SK-N-SH (cell line): ENCODE measurements around the gene UCHL3. TPM values are rescaled to one million over a fixed set of nuclear protein-coding genes. Genes with fewer than 3 reads are reported as not detected.

Experiments
- CTCF ChIA-PET: fragments of 300-600, 350-600 bp; formaldehyde crosslinking; extraction: SDS; loops from one replicate; lab custom pipeline; 2021; lab: Yijun Ruan, JAX
- POLR2A ChIA-PET: fragments of 350-600 bp; sonication (Branson Sonifier 250); formaldehyde crosslinking; extraction: SDS; loops from one replicate; lab custom pipeline; 2020; ENCODE audit warnings: antibody characterized with exemption, inconsistent platforms; lab: Yijun Ruan, JAX
- DNase-seq: peaks from one replicate; pipeline ENCODE4 v3.0.0; 2012
- H2AFZ ChIP-seq: fragments of 200-600 bp; sonication (generic); 2 replicates; pipeline ENCODE4 v1.8.1; 2016; ENCODE audit warnings: antibody characterized with exemption, mild to moderate bottlenecking, low read depth
- H3F3A ChIP-seq: fragments of 200-600 bp; sonication (generic); replicated peaks from 2 replicates; pipeline ENCODE3; 2016; ENCODE audit warnings: antibody characterized with exemption, mild to moderate bottlenecking; ENCODE audit not compliant: insufficient read depth
- H3K27ac ChIP-seq, 2 experiments: fragments of 200-500 bp in 1 of 2; fragments of 200-600 bp in 1 of 2; sonication (Bioruptor generic) in 1 of 2; sonication (generic), shearing (Covaris generic) in 1 of 2; 2 replicates each; pipeline versions ENCODE4 v1.5.1 to v1.6.1; 2014 to 2016; ENCODE audit warnings: low read depth in 2 of 2, inconsistent platforms in 1 of 2, low read length in 1 of 2, mild to moderate bottlenecking in 1 of 2, mixed read lengths in 1 of 2
- H3K27me3 ChIP-seq: fragments of 200-600 bp; sonication (generic), shearing (Covaris generic); 2 replicates; pipeline ENCODE4 v1.6.1; 2016; ENCODE audit warnings: mixed run types; ENCODE audit not compliant: insufficient read depth
- H3K36me3 ChIP-seq, 2 experiments: fragments of 200-500 bp in 1 of 2; fragments of 200-600 bp in 1 of 2; sonication (Bioruptor generic) in 1 of 2; sonication (generic) in 1 of 2; replicated peaks in 1 of 2; 2 replicates each; pipeline versions ENCODE3 to v1.5.1; 2014 to 2016; ENCODE audit warnings: low read length in 1 of 2, mild to moderate bottlenecking in 1 of 2; ENCODE audit not compliant: insufficient read depth in 2 of 2, control insufficient read depth in 1 of 2
- H3K4me1 ChIP-seq, 2 experiments: fragments of 200-500 bp in 1 of 2; fragments of 200-600 bp in 1 of 2; sonication (Bioruptor generic) in 1 of 2; sonication (generic), shearing (Covaris generic) in 1 of 2; 2 replicates each; pipeline versions ENCODE4 v1.5.1 to v1.6.1; 2014 to 2016; ENCODE audit warnings: low read depth in 1 of 2, low read length in 1 of 2, mixed run types in 1 of 2; ENCODE audit not compliant: insufficient read depth in 2 of 2, control insufficient read depth in 1 of 2
- H3K4me2 ChIP-seq: fragments of 200-600 bp; sonication (generic), shearing (Covaris generic); 2 replicates; pipeline ENCODE4 v1.6.1; 2017; ENCODE audit warnings: mixed run types
- H3K4me3 ChIP-seq, 2 experiments: fragments of 200-500 bp in 1 of 2; fragments of 200-600 bp in 1 of 2; sonication (Bioruptor generic) in 1 of 2; sonication (generic), shearing (Covaris generic) in 1 of 2; 2 replicates each; pipeline versions ENCODE4 v1.5.1 to v1.8.1; 2014 to 2016; ENCODE audit warnings: low read depth in 2 of 2, inconsistent platforms in 1 of 2, low read length in 1 of 2, mild to moderate bottlenecking in 1 of 2, mixed read lengths in 1 of 2, moderate library complexity in 1 of 2
- H3K79me2 ChIP-seq: fragments of 200-600 bp; sonication (generic); 2 replicates; pipeline ENCODE4 v1.8.1; 2017; ENCODE audit warnings: mild to moderate bottlenecking; ENCODE audit not compliant: insufficient read depth
- H3K9ac ChIP-seq: fragments of 200-600 bp; sonication (generic); 2 replicates; pipeline ENCODE4 v1.6.1; 2017; ENCODE audit warnings: mixed run types
- H3K9me2 ChIP-seq: fragments of 200-600 bp; sonication (generic); 2 replicates; pipeline ENCODE4 v1.6.1; 2017; ENCODE audit warnings: mixed run types
- H3K9me3 ChIP-seq: fragments of 200-600 bp; sonication (generic); 2 replicates; pipeline ENCODE4 v1.6.1; 2017; ENCODE audit warnings: mixed run types, mild to moderate bottlenecking, moderate library complexity
- H4K20me1 ChIP-seq: fragments of 200-600 bp; sonication (generic); 2 replicates; pipeline ENCODE4 v1.6.1; 2017; ENCODE audit warnings: mild to moderate bottlenecking, mixed run types; ENCODE audit not compliant: insufficient read depth
- FOSL2 ChIP-seq: IDR thresholded peaks from 2 replicates; pipeline ENCODE4 v1.4.0; 2012; ENCODE audit warnings: low read depth, mild to moderate bottlenecking, moderate library complexity, borderline replicate concordance
- FOXJ3 ChIP-seq: sonication (generic); formaldehyde crosslinking; IDR thresholded peaks from 2 replicates; pipeline ENCODE4 v1.5.1; 2020; ENCODE audit warnings: mild to moderate bottlenecking, missing genetic modification reagents
- FOXM1 ChIP-seq: IDR thresholded peaks from 2 replicates; pipeline ENCODE4 v1.4.0; 2012; ENCODE audit warnings: low read depth, mild to moderate bottlenecking
- GATA2 ChIP-seq: sonication (generic); formaldehyde crosslinking; IDR thresholded peaks from 2 replicates; pipeline ENCODE4 v1.5.0; 2020; ENCODE audit warnings: mild to moderate bottlenecking, missing genetic modification reagents
- MXI1 ChIP-seq: IDR thresholded peaks from 2 replicates; pipeline ENCODE4 v1.6.1; 2012; ENCODE audit warnings: mild to moderate bottlenecking, low read depth, low read length, improper control_type of control experiment
- PBX3 ChIP-seq: IDR thresholded peaks from 2 replicates; pipeline ENCODE4; 2012
- POLR2AphosphoS5 ChIP-seq: IDR thresholded peaks from 2 replicates; pipeline ENCODE4 v1.6.1; 2012; ENCODE audit warnings: low read depth, low read length
- RCOR1 ChIP-seq: fragments of 150-350 bp; IDR thresholded peaks from 2 replicates; pipeline ENCODE4 v1.6.1; 2017; ENCODE audit warnings: antibody characterized with exemption, low read length
- RFX5 ChIP-seq: IDR thresholded peaks from 2 replicates; pipeline ENCODE4 v1.6.1; 2012; ENCODE audit warnings: mild to moderate bottlenecking, improper control_type of control experiment, low read length
- TCF12 ChIP-seq: IDR thresholded peaks from 2 replicates; pipeline ENCODE4 v1.4.0; 2012
- YY1 ChIP-seq: IDR thresholded peaks from 2 replicates; pipeline ENCODE4 v1.4.0; 2012; ENCODE audit warnings: low read depth, mild to moderate bottlenecking
- WGBS: methylation state at CpG from one replicate; pipeline ENCODE4 v1.1.6; 2017; ENCODE audit warnings: low lambda C conversion rate; 5-methylcytosine and 5-hydroxymethylcytosine counted together
- polyA plus RNA-seq, 3 experiments: library from polyadenylated mRNA; depleted of rRNA; stranded (reverse); fragments of >200 nt; gene quantifications; 2 replicates each; pipeline ENCODE4 v1.2.3, GENCODE V29; 2012

The UCHL3 gene
- polyA plus RNA-seq, 1 of the 3 experiments (the other 2 are of a cell fraction) = 28.8 TPM

DNA sequence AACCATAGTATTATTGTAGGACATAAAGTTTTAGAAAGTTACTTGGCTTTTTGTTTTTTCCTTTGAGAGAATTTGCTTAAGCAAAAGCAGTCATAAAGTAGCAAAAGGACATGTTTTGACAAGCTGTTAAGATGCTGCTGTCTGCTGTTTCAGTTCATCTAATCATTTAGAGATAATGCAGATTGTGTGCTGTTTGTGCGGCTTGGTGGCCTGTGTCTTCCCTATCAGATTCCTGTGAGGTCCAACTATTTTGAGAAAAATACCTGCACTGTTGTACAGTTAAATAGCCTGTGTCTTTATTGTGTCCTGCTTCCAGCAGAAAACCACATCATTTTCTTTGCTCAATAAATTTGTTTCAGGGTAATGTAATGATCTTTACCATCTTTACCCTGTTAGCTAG, 20.0 kb downstream of the UCHL3 start:
- Histone ChIP-seq H3F3A (peaks cover 3% of the 10 kb centered on the region), H3K4me2 (0 out of 2 replicates have a peak overlapping the region, but pooled peaks have one; percentile 16), H3K79me2 (peaks cover 17% of the 10 kb centered on the region; the same call in 1 of the 2 replicates), H3K36me3 (peaks cover 32 to 36% of the 10 kb centered on the region in 2 experiments), H3K4me1 (peaks cover 7 to 11% of the 10 kb centered on the region in 2 experiments; a peak in 2 of 4 replicates), H3K9me2 (no peaks in the 10 kb centered on the region), H3K27ac (peak overlapping the region; percentile 9 to 69), H3K27me3 (no peaks in the 10 kb centered on the region), H3K9ac (0 out of 2 replicates have a peak overlapping the region, but pooled peaks have one; percentile 7), H2AFZ (peak overlapping the region; percentile 4; the same call in 1 of the 2 replicates), H4K20me1 (no peaks in the 10 kb centered on the region), H3K4me3 (no peak overlapping the region), H3K9me3 (no peaks in the 10 kb centered on the region)
- DNase-seq = no peak
- 65% methylated on average over 1 of the region's 1 CpG for WGBS
- ChIA-PET POLR2A (no interaction called here), CTCF (interaction anchor here (0.6 to 1.6 kb wide), 3 partner anchors 126 to 1334 kb away, joined by 3 to 7 read pairs (median 4); no protein-coding TSS in a partner anchor)
- TF ChIP-seq RCOR1 (peak; percentile 91), TCF12 (peak; percentile 9; the same call in 1 of the 2 replicates), FOXM1 (no peak), GATA2 (peak; percentile 63)

- Histone ChIP-seq H3K9me3 (no peaks in the 10 kb centered on the region; the same call in 1 of the 2 replicates), H3K4me3 (no peak overlapping the region), H4K20me1 (no peaks in the 10 kb centered on the region), H3K79me2 (no peaks in the 10 kb centered on the region), H3K36me3 (peaks cover 21 to 37% of the 10 kb centered on the region in 2 experiments), H3K9ac (no peak overlapping the region), H3K4me2 (no peak overlapping the region), H3F3A (no peaks in the 10 kb centered on the region), H3K27ac (no peak overlapping the region), H3K9me2 (no peaks in the 10 kb centered on the region), H2AFZ (no peak overlapping the region), H3K27me3 (no peaks in the 10 kb centered on the region), H3K4me1 (no peaks in the 10 kb centered on the region)
- TF ChIP-seq RFX5 (no peak), FOSL2 (no peak), MXI1 (no peak), POLR2AphosphoS5 (no peak), YY1 (no peak), FOXJ3 (CRISPR knock-in tag) (no peak), PBX3 (no peak)
- ChIA-PET CTCF (no interaction called here), POLR2A (no interaction called here)
- DNase-seq = no peak
- WGBS = 85% methylated on average over 3 of the region's 3 CpGs
Observed at GRCh38 chr13:75579529-75579928, 29.9 kb downstream of the UCHL3 start.
